OCI-LY7 (cell line): ENCODE measurements around the gene NUDT14. TPM values are rescaled to one million over a fixed set of nuclear protein-coding genes. Genes with fewer than 3 reads are reported as not detected.

ENCODE experiments used
- BruUV-seq: library from RNA; stranded (reverse); fragments of 400-500 nt; replicated peaks from 2 replicates; lab custom pipeline; 2021; lab: Mats Ljungman, UMichigan
- CTCF ChIA-PET: fragments of 300-600 bp; sonication (Branson Sonifier 250); formaldehyde crosslinking; loops from one replicate; lab custom pipeline; 2022; ENCODE audit warnings: antibody characterized with exemption; ENCODE audit not compliant: unreplicated experiment; lab: Charles Lee
- POLR2A ChIA-PET: fragments of 300-600 bp; sonication (Branson Sonifier 250); formaldehyde crosslinking; loops from one replicate; lab custom pipeline; 2022; ENCODE audit warnings: antibody characterized with exemption; lab: Charles Lee
- DNase-seq: peaks from one replicate; pipeline ENCODE4 v3.0.0-alpha.2; 2015; ENCODE audit warnings: low spot score
- H2AFZ ChIP-seq: fragments of 200-600 bp; sonication (generic), shearing (Covaris generic); 2 replicates; pipeline ENCODE4 v1.6.1; 2014; ENCODE audit warnings: mild to moderate bottlenecking, antibody characterized with exemption, low read length, moderate library complexity
- H3K27ac ChIP-seq: fragments of 200-600 bp; sonication (generic); 2 replicates; pipeline ENCODE4 v1.5.1; 2014; ENCODE audit warnings: mixed run types, low read depth, mild to moderate bottlenecking, moderate library complexity, low read length, inconsistent platforms; ENCODE audit not compliant: poor library complexity, severe bottlenecking
- H3K36me3 ChIP-seq: fragments of 200-600 bp; sonication (generic); 2 replicates; pipeline ENCODE4 v1.6.1; 2014; ENCODE audit warnings: mild to moderate bottlenecking, antibody characterized with exemption, low read length, moderate library complexity, mixed read lengths; ENCODE audit not compliant: insufficient read depth
- H3K4me1 ChIP-seq: fragments of 200-600 bp; sonication (generic); 2 replicates; pipeline ENCODE4 v1.5.1; 2014; ENCODE audit warnings: mild to moderate bottlenecking, low read length; ENCODE audit not compliant: insufficient read depth, poor library complexity, severe bottlenecking
- H3K4me2 ChIP-seq: fragments of 200-600 bp; sonication (generic); 2 replicates; pipeline ENCODE4 v1.6.1; 2014; ENCODE audit warnings: mild to moderate bottlenecking, low read length
- H3K4me3 ChIP-seq: fragments of 200-600 bp; sonication (generic); 2 replicates; pipeline ENCODE4 v1.5.1; 2014; ENCODE audit warnings: mild to moderate bottlenecking, low read depth, low read length; ENCODE audit not compliant: poor library complexity, severe bottlenecking
- H3K79me2 ChIP-seq: fragments of 200-600 bp; sonication (generic); 2 replicates; pipeline ENCODE4 v1.6.1; 2016; ENCODE audit warnings: low read depth, mild to moderate bottlenecking, low read length, moderate library complexity, mixed read lengths; ENCODE audit not compliant: insufficient read depth
- H3K9me2 ChIP-seq: fragments of 200-600 bp; sonication (generic); 2 replicates; pipeline ENCODE4 v1.6.1; 2016; ENCODE audit warnings: mild to moderate bottlenecking, low read length, mixed read lengths; ENCODE audit not compliant: insufficient read depth
- H3K9me3 ChIP-seq: fragments of 200-600 bp; sonication (generic); 2 replicates; pipeline ENCODE4 v1.6.1; 2014; ENCODE audit warnings: mild to moderate bottlenecking, mixed run types, low read length, mixed read lengths
- H4K20me1 ChIP-seq: fragments of 200-600 bp; sonication (generic); 2 replicates; pipeline ENCODE4 v1.6.1; 2014; ENCODE audit warnings: mild to moderate bottlenecking, antibody characterized with exemption, low read length, moderate library complexity, mixed read lengths; ENCODE audit not compliant: insufficient read depth
- EZH2phosphoT487 ChIP-seq: fragments of 200-600 bp; sonication (generic); IDR thresholded peaks from 2 replicates; pipeline ENCODE4 v1.6.1; 2018; ENCODE audit warnings: low read depth, borderline replicate concordance, mild to moderate bottlenecking, mixed run types, antibody characterized with exemption, low read length, moderate library complexity, mixed read lengths
- intact Hi-C: fragments of 100-400 bp; cut with micrococcal nuclease; formaldehyde crosslinking; loops from one replicate; pipeline ENCODE4 v1.10.0; 2022; ENCODE audit not compliant: unreplicated experiment
- total RNA-seq, 2 experiments: library from RNA; depleted of rRNA in 1 of 2; stranded (reverse); fragments of >200 nt in 1 of 2; shearing (Covaris generic) in 1 of 2; gene quantifications; 2 replicates each; pipeline ENCODE4 v1.2.3, GENCODE V29; 2014 to 2022
- TF ChIP-seq, protein P1 (sequence below): fragments of 200-600 bp; sonication (generic); conservative IDR thresholded peaks from 2 replicates; pipeline ENCODE4 v1.5.1; 2014; ENCODE audit warnings: mild to moderate bottlenecking, antibody characterized with exemption, low read length, moderate library complexity, mixed read lengths

Gene NUDT14
- total RNA-seq, 2 experiments from 2014 or later: 32.1 to 37.5 TPM

- intact Hi-C loops: no loop called here
- DNase-seq: no peak
- ChIA-PET CTCF (no interaction called here), POLR2A (no interaction called here)
- TF ChIP-seq, protein P1, sequence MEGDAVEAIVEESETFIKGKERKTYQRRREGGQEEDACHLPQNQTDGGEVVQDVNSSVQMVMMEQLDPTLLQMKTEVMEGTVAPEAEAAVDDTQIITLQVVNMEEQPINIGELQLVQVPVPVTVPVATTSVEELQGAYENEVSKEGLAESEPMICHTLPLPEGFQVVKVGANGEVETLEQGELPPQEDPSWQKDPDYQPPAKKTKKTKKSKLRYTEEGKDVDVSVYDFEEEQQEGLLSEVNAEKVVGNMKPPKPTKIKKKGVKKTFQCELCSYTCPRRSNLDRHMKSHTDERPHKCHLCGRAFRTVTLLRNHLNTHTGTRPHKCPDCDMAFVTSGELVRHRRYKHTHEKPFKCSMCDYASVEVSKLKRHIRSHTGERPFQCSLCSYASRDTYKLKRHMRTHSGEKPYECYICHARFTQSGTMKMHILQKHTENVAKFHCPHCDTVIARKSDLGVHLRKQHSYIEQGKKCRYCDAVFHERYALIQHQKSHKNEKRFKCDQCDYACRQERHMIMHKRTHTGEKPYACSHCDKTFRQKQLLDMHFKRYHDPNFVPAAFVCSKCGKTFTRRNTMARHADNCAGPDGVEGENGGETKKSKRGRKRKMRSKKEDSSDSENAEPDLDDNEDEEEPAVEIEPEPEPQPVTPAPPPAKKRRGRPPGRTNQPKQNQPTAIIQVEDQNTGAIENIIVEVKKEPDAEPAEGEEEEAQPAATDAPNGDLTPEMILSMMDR: no peak
- TF ChIP-seq EZH2phosphoT487: no peak
- no peak overlapping the region for H3K4me2 ChIP-seq
- H3K36me3 ChIP-seq: no peaks in the 10 kb centered on the region
- BruUV-seq: no TSS peak
- H3K9me3 ChIP-seq: no peaks in the 10 kb centered on the region
- no peak overlapping the region for H3K4me3 ChIP-seq
- no peaks in the 10 kb centered on the region; the same call in 1 of the 2 replicates for H4K20me1 ChIP-seq
- no peaks in the 10 kb centered on the region for H3K79me2 ChIP-seq
- no peaks in the 10 kb centered on the region for H3K9me2 ChIP-seq
- no peak overlapping the region for H2AFZ ChIP-seq
- H3K27ac ChIP-seq: no peak overlapping the region
- no peaks in the 10 kb centered on the region for H3K4me1 ChIP-seq
These were observed 30.6 kb upstream of the NUDT14 start for GRCh38 chr14:105211758-105212089.

DNA sequence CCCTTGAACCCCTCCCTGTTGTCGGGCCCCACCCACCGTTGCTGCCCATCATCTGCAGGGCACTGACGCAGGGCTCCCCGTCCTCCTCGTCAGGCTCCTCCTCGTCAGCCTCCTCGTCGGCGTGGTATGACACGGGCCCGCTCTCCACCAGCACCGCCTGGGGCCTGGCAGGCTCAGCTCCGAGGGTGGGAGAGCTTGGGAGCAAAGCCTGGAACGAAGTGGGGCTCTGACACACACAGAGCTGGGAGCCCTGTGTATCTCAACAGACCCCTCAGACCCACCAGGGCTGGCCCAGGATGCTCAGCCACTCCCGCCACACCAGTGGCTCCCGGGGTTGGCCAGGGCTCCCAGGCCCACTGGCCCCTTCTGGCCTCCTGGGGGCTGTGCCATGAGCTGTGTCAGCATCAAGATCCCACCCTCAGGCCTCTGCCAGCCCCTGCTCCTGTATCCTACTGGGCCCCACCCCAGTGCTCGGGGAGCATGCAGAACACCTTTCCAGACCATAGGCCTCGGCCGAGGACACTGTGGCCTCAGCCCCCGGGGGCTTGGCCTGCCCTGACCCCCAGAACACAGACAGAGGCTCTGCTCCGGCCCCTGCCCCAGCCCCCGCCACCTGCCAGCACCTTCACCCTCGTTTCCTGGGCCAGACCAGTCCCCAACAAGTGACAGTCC lies 30.1 kb upstream of the NUDT14 start:
- no peaks in the 10 kb centered on the region for H3K9me3 ChIP-seq
- no peak overlapping the region for H3K4me3 ChIP-seq
- no peak overlapping the region for H3K27ac ChIP-seq
- no peaks in the 10 kb centered on the region; the same call in 1 of the 2 replicates for H4K20me1 ChIP-seq
- POLR2A ChIA-PET: no interaction called here
- TF ChIP-seq, protein P1: no peak
- TF ChIP-seq EZH2phosphoT487: no peak
- BruUV-seq: no TSS peak
- H2AFZ ChIP-seq: no peak overlapping the region
- H3K9me2 ChIP-seq: no peaks in the 10 kb centered on the region
- DNase-seq: no peak
- intact Hi-C loops: no loop called here
- CTCF ChIA-PET: no interaction called here
- no peaks in the 10 kb centered on the region for H3K4me1 ChIP-seq
- no peaks in the 10 kb centered on the region for H3K36me3 ChIP-seq
- no peaks in the 10 kb centered on the region for H3K79me2 ChIP-seq
- H3K4me2 ChIP-seq: no peak overlapping the region

DNA sequence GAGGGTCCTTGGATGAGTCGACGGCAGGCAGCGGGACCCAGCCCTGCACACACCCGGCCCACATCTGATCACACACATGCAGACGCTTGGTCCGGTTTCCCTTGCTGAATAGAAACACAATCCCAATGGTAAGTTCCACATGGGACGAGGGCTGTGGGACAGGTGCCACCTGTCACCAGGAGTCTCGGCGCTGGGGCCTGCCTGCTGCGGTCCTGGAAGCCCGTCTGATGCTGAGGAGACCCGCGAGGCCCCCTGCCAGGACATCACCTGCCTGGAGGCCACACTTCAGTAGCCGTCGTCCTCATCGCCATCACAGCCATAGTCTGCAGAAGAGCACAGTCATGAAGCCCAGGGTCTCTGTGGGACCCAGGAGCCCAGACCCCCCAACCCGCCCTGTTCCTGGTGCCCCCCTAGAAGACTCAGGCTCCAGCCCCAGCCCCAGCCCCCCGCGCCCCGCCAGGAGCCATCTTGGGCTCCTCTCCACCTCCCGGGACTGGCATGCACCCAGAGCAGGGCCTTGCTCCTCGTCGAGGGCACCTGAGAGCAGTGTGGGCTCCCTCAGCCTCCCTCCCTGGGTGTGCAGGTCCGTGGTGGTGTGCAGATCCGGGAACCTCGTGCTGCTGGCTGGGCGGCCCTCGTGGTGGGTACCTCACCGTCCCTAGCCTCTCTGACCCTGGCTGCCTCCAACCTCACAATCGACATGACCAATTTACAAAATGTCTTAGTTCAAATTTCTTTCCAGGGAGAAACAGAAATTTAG lies 29.3 kb upstream of the NUDT14 start:
- Histone ChIP-seq H3K36me3 (no peaks in the 10 kb centered on the region), H4K20me1 (no peaks in the 10 kb centered on the region; the same call in 1 of the 2 replicates), H3K79me2 (no peaks in the 10 kb centered on the region), H3K4me1 (no peaks in the 10 kb centered on the region), H2AFZ (no peak overlapping the region), H3K4me2 (no peak overlapping the region), H3K27ac (no peak overlapping the region), H3K9me3 (no peaks in the 10 kb centered on the region), H3K4me3 (no peak overlapping the region), H3K9me2 (no peaks in the 10 kb centered on the region)
- TF ChIP-seq, protein P1: no peak
- TF ChIP-seq EZH2phosphoT487: no peak
- BruUV-seq: no TSS peak
- ChIA-PET POLR2A (no interaction called here), CTCF (no interaction called here)
- no peak for DNase-seq
- intact Hi-C loops: no loop called here
